Psoas muscle (tissue), 8 donors: ENCODE data around the gene FAM9C. TPM values are rescaled to one million over a fixed set of nuclear protein-coding genes. Genes with fewer than 3 reads are reported as not detected.

ENCODE experiments used
- ATAC-seq, 4 donors: fragments of 200-7000 bp; cut with Tn5 transposase; one replicate each; pipeline ENCODE4 v1.9.1; 2020; ENCODE audit warnings: moderate library complexity in 3 of 4, mild to moderate bottlenecking in 2 of 4
- DNase-seq, 2 donors: peaks; one replicate each; pipeline ENCODE4 v3.0.0-alpha.2; 2020
- H3K27ac ChIP-seq: fragments of 200-600 bp; one replicate; pipeline ENCODE4 v1.8.0; 2022
- H3K27me3 ChIP-seq, 3 donors: fragments of 200-600 bp in 1 of 3; one replicate each; pipeline versions ENCODE4 v1.6.1 to v1.8.0; 2013 to 2022; ENCODE audit warnings: low read length in 2 of 3, mild to moderate bottlenecking in 2 of 3, moderate library complexity in 1 of 3; ENCODE audit not compliant: insufficient read depth in 3 of 3
- H3K36me3 ChIP-seq, 2 donors: fragments of 200-600 bp in 1 of 2; one replicate each; pipeline versions ENCODE4 v1.6.1 to v1.8.0; 2013 to 2022; ENCODE audit warnings: low read depth in 1 of 2, mild to moderate bottlenecking in 1 of 2, moderate library complexity in 1 of 2; ENCODE audit not compliant: insufficient read depth in 1 of 2
- H3K4me1 ChIP-seq: fragments of 200-600 bp; one replicate; pipeline ENCODE4 v1.8.0; 2022
- H3K4me3 ChIP-seq: fragments of 200-600 bp; one replicate; pipeline ENCODE4 v1.8.0; 2022; ENCODE audit warnings: mild to moderate bottlenecking
- H3K9me3 ChIP-seq: fragments of 200-600 bp; one replicate; pipeline ENCODE4 v1.8.0; 2022
- CTCF ChIP-seq: fragments of 200-600 bp; IDR thresholded peaks from one replicate; pipeline ENCODE4 v1.8.0; 2022; ENCODE audit warnings: antibody characterized with exemption
- whole genome bisulfite sequencing, 3 donors: extraction: QIAGEN DNeasy Blood & Tissue Kit; methylation state at CpG; one replicate each; pipeline versions ENCODE4 v1.1.6 to v1.1.7; 2013; 5-methylcytosine and 5-hydroxymethylcytosine counted together
- intact Hi-C, 2 donors: fragments of 100-400 bp; cut with DNase I; formaldehyde crosslinking; loops; one replicate each; pipeline versions ENCODE4 v1.11.0 to v1.14.2; 2022
- polyA plus RNA-seq, 3 donors: library from polyadenylated mRNA; stranded (reverse); fragments of 200-250 nt; gene quantifications; one replicate each; pipeline ENCODE4 v1.2.3, GENCODE V29; 2013
- total RNA-seq, 4 donors: library from RNA; stranded (reverse); fragmentation: NEBNext Ultra II Directional in 2 of 4; extraction: Animal tissue kit (Norgen Biotek cat#: 25700) in 2 of 4; gene quantifications; one replicate each; pipeline versions ENCODE4 v1.2.1 to v1.2.4, GENCODE V29; 2021 to 2023
- donor health status: healthy with polysubstance abuse.
- donor health status: DM: no; HTN: no; CAD: no; lungs with moderate emphysema.
- donor health status: Bipolar disorder and iron deficiency.
- donor health status: healthy.
- donor health status: DM: yes; HTN: yes; CAD: no.
- donor health status: DM: no; HTN: no; CAD: no.
- donor health status: DM: no; HTN: no; CAD: no.
- donor health status: DM: yes; HTN: yes; CAD: no.

FAM9C gene
- total and polyA plus RNA-seq, 7 donors, result 0.04 TPM; not detected in 6

GRCh38 chrX:13081395-13082205, 37.2 kb upstream of the FAM9C start:
- Histone ChIP-seq H3K4me1 (no peaks in the 10 kb centered on the region), H3K9me3 (no peaks in the 10 kb centered on the region), H3K27me3 (peaks cover 0 to 11% (median 0%) of the 10 kb centered on the region in 3 donors), H3K4me3 (no peak overlapping the region), H3K36me3 (no peaks in the 10 kb centered on the region), H3K27ac (no peak overlapping the region)
- intact Hi-C loops, result no loop called here
- DNase-seq (no peak), ATAC-seq (no peak)
- WGBS, 3 donors, result 69 to 76% (median 74%) methylated on average over 6 of the region's 6 CpGs
- no peak for TF ChIP-seq CTCF

GRCh38 chrX:13080128-13080795, 35.8 kb upstream of the FAM9C start:
- Histone ChIP-seq H3K27me3 (peaks cover 0 to 11% (median 0%) of the 10 kb centered on the region in 3 donors), H3K36me3 (no peaks in the 10 kb centered on the region), H3K27ac (no peak overlapping the region), H3K9me3 (no peaks in the 10 kb centered on the region), H3K4me3 (no peak overlapping the region), H3K4me1 (no peaks in the 10 kb centered on the region)
- intact Hi-C loops, result no loop called here
- no peak for DNase-seq
- WGBS, 3 donors, result 81 to 97% (median 85%) methylated on average over 4 of the region's 4 CpGs
- no peak for TF ChIP-seq CTCF
- ATAC-seq, result no peak

- WGBS, 3 donors, result 18 to 41% (median 26%) methylated on average over 9 to 10 of the region's 10 CpGs
- no peaks in the 10 kb centered on the region for H3K4me1 ChIP-seq
- H3K27me3 ChIP-seq, result peaks cover 0 to 11% (median 0%) of the 10 kb centered on the region in 3 donors
- no peaks in the 10 kb centered on the region for H3K36me3 ChIP-seq
- no peak for TF ChIP-seq CTCF
- no peaks in the 10 kb centered on the region for H3K9me3 ChIP-seq
- H3K27ac ChIP-seq, result peak overlapping the region; percentile 32
- ATAC-seq, result peak in 1 of 4 donors; percentile 45
- H3K4me3 ChIP-seq, result no peak overlapping the region
- peak; percentile 26 to 54 for DNase-seq
- intact Hi-C loops, result no loop called here
These were observed 34.5 kb upstream of the FAM9C start for GRCh38 chrX:13078739-13079444.

GRCh38 chrX:13077168-13077567, 32.7 kb upstream of the FAM9C start:
- whole genome bisulfite sequencing, 3 donors, result 55 to 78% (median 72%) methylated on average over 2 of the region's 2 CpGs
- intact Hi-C loops, result no loop called here
- TF ChIP-seq CTCF, result no peak
- DNase-seq, result no peak
- no peaks in the 10 kb centered on the region for H3K36me3 ChIP-seq
- no peak overlapping the region for H3K27ac ChIP-seq
- H3K4me1 ChIP-seq, result no peaks in the 10 kb centered on the region
- H3K9me3 ChIP-seq, result no peaks in the 10 kb centered on the region
- ATAC-seq, result no peak
- H3K4me3 ChIP-seq, result no peak overlapping the region
- peaks cover 0 to 11% (median 0%) of the 10 kb centered on the region in 3 donors for H3K27me3 ChIP-seq
